ENCODE data around the gene IL17C. TPM values are rescaled to one million over a fixed set of nuclear protein-coding genes. Genes with fewer than 3 reads are reported as not detected.

Gene IL17C
- total RNA-seq, 1 experiment from 2014 or later = 0.31 TPM

DNA sequence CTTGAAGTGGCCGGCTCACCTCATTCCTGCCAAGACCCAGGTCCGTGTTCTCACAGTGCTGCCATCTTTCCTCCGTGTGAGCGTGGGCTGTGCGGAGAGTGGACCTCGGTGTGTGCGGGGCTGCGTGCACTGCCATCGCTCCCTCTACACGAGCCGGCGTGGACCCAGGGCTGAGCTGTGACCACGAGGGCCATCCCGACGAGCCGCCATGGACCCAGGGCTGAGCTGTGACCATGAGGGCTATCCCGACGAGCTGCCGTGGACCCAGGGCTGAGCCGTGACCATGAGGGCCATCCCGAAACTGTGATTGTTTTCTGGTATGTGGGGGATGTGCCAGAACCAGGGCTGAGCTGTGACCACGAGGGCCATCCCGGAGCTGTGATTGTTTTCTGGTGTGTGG lies 33.4 kb downstream of the IL17C start:
- H3K79me1 ChIP-seq (ENCODE audit: insufficient read depth, low read depth, low read length, poor library complexity, severe bottlenecking) = no peaks in the 10 kb centered on the region
- Mint-ChIP-seq H3K27me3 (ENCODE audit: low read depth) (no peaks in the 10 kb centered on the region; the same call in 1 of the 2 replicates), H3K9me3 (peaks cover 3% of the 10 kb centered on the region in 2 experiments; a peak in 2 of 5 replicates), H3K36me3 (ENCODE audit: insufficient read depth in 1 of 3, low read depth in 3 of 3) (peaks cover 9 to 24% (median 10%) of the 10 kb centered on the region in 3 experiments), H3K27ac (peak overlapping the region in 1 of 3 experiments; percentile 74; a peak in 1 of 7 replicates), H3K4me1 (peaks cover 9 to 11% of the 10 kb centered on the region in 2 experiments), H3K4me3 (no peak overlapping the region)
- no peak overlapping the region for H2AK5ac ChIP-seq (ENCODE audit: insufficient read length, low read length)
- no peak overlapping the region for H2BK5ac ChIP-seq (ENCODE audit: insufficient read length, low read length)
- no peak overlapping the region for H3K18ac ChIP-seq (ENCODE audit: insufficient read length, low read depth, low read length)
- no peak for DNase-seq
- no peak overlapping the region; the same call in 1 of the 2 replicates for H3K14ac ChIP-seq (ENCODE audit: insufficient read depth, low read length)
- H3T11ph ChIP-seq (ENCODE audit: low read length) = no peak overlapping the region
- TF ChIP-seq CTCF (conservative IDR thresholded peaks at IDR 0.05) = no peak
- H4K91ac ChIP-seq (ENCODE audit: insufficient read length, low read depth, low read length) = no peak overlapping the region
- no peaks in the 10 kb centered on the region for H3K9me3 ChIP-seq (ENCODE audit: control insufficient read depth, low read depth, low read length)
- no peak overlapping the region for H3K4me2 ChIP-seq (ENCODE audit: insufficient read depth, insufficient read length, low read length)
- H4K8ac ChIP-seq (replicated peaks; ENCODE audit: insufficient read length, low read depth, low read length) = no peak overlapping the region
- H3K56ac ChIP-seq (ENCODE audit: insufficient read length, low read depth, low read length) = no peak overlapping the region
- H3K79me2 ChIP-seq (ENCODE audit: insufficient read depth, low read length) = no peaks in the 10 kb centered on the region
- H2BK20ac ChIP-seq (ENCODE audit: low read depth, low read length, poor library complexity, severe bottlenecking) = no peak overlapping the region
- no peak overlapping the region for H2BK12ac ChIP-seq (ENCODE audit: insufficient read length, low read depth, low read length)
- no peak overlapping the region for H3K23ac ChIP-seq (ENCODE audit: insufficient read length, low read depth, low read length)
- peak overlapping the region; percentile 43 for H4K5ac ChIP-seq (ENCODE audit: insufficient read length, low read depth, low read length)
- H3K4ac ChIP-seq (ENCODE audit: low read depth, low read length) = no peak overlapping the region
- H3K4me1 ChIP-seq (ENCODE audit: insufficient read depth, low read length) = no peaks in the 10 kb centered on the region
- WGBS (ENCODE audit: extremely low coverage, insufficient read length, low lambda C conversion rate) = no CpG with 5 or more reads among the region's 23 CpGs
- H2BK15ac ChIP-seq (ENCODE audit: low read depth, low read length) = no peak overlapping the region
- no peaks in the 10 kb centered on the region for H4K20me1 ChIP-seq (ENCODE audit: control insufficient read depth, insufficient read depth, insufficient read length)
- no peak overlapping the region for H3K27ac ChIP-seq (ENCODE audit: insufficient read length, low read depth, low read length)
- no peaks in the 10 kb centered on the region for H3K27me3 ChIP-seq (ENCODE audit: insufficient read depth, low read length)
- H3K23me2 ChIP-seq (ENCODE audit: insufficient read length, low read depth, low read length, poor library complexity, severe bottlenecking) = no peaks in the 10 kb centered on the region
- no peak overlapping the region for H2AFZ ChIP-seq (ENCODE audit: low read length)
- no peak overlapping the region for H3K9ac ChIP-seq (ENCODE audit: extremely low read depth, insufficient read length, low read length)
- no peak overlapping the region for H2BK120ac ChIP-seq (ENCODE audit: low read depth, low read length, poor library complexity, severe bottlenecking)

Measured in H9 (cell line).